Neural progenitor cell (in vitro differentiated cells): ENCODE data around the gene PMPCA.

ENCODE experiments used
- CTCF ChIP-seq: fragments of 200-600 bp; sonication (generic); IDR thresholded peaks from 2 replicates; pipeline ENCODE4 v1.5.1; 2017; ENCODE audit warnings: antibody characterized with exemption, mild to moderate bottlenecking
- EZH2 ChIP-seq: fragments of 200-600 bp; sonication (generic); IDR thresholded peaks from 2 replicates; pipeline ENCODE4 v1.6.1; 2017; ENCODE audit warnings: antibody characterized with exemption, mild to moderate bottlenecking, moderate library complexity

- TF ChIP-seq EZH2: no peak
- no peak for TF ChIP-seq CTCF
Measured at GRCh38 chr9:136383436-136383835, 27.0 kb upstream of the PMPCA start.
